ENCODE results near the gene CYLD.

CYLD gene

GRCh38 chr16:50731989-50732832 is 9.7 kb upstream of the CYLD start:
- Mint-ChIP-seq H3K4me1 (peaks cover 28% of the 10 kb centered on the region), H3K27me3 (ENCODE audit: low read depth) (peaks cover 4% of the 10 kb centered on the region), H3K4me3 (no peak overlapping the region), H3K27ac (peak overlapping the region in 1 of 3 experiments; percentile 43), H3K36me3 (ENCODE audit: low read depth) (no peaks in the 10 kb centered on the region), H3K9me3 (no peaks in the 10 kb centered on the region)
- TF ChIP-seq CTCF (IDR thresholded peaks at IDR 0.05; ENCODE audit: unreplicated experiment in 3 of 3), result no peak

GRCh38 chr16:50733468-50733867 is 8.4 kb upstream of the CYLD start:
- Mint-ChIP-seq H3K4me1 (peaks cover 28% of the 10 kb centered on the region), H3K27ac (no peak overlapping the region), H3K4me3 (no peak overlapping the region), H3K36me3 (ENCODE audit: low read depth) (no peaks in the 10 kb centered on the region), H3K9me3 (no peaks in the 10 kb centered on the region), H3K27me3 (ENCODE audit: low read depth) (peaks cover 9% of the 10 kb centered on the region)
- TF ChIP-seq CTCF (IDR thresholded peaks at IDR 0.05; ENCODE audit: unreplicated experiment in 3 of 3), result no peak

- H3K27me3 Mint-ChIP-seq (ENCODE audit: low read depth), result peaks cover 12% of the 10 kb centered on the region
- TF ChIP-seq CTCF (IDR thresholded peaks at IDR 0.05; ENCODE audit: unreplicated experiment in 3 of 3), result no peak
- H3K4me3 Mint-ChIP-seq, result no peak overlapping the region
- no peaks in the 10 kb centered on the region for H3K9me3 Mint-ChIP-seq
- H3K36me3 Mint-ChIP-seq (ENCODE audit: low read depth), result no peaks in the 10 kb centered on the region
- no peak overlapping the region for H3K27ac Mint-ChIP-seq
- H3K4me1 Mint-ChIP-seq, result peaks cover 28% of the 10 kb centered on the region
These were observed 6.2 kb upstream of the CYLD start for GRCh38 chr16:50735629-50736122.

GRCh38 chr16:50736448-50736847 is 5.4 kb upstream of the CYLD start:
- Mint-ChIP-seq H3K9me3 (no peaks in the 10 kb centered on the region), H3K27ac (no peak overlapping the region)
- no peak for TF ChIP-seq CTCF (IDR thresholded peaks at IDR 0.05; ENCODE audit: unreplicated experiment in 3 of 3)

GRCh38 chr16:50737420-50737959 is 4.4 kb upstream of the CYLD start:
- H3K4me3 Mint-ChIP-seq, result no peak overlapping the region
- no peaks in the 10 kb centered on the region for H3K36me3 Mint-ChIP-seq (ENCODE audit: low read depth)
- H3K27ac Mint-ChIP-seq, result no peak overlapping the region
- H3K4me1 Mint-ChIP-seq, result peaks cover 23% of the 10 kb centered on the region
- no peaks in the 10 kb centered on the region for H3K9me3 Mint-ChIP-seq
- TF ChIP-seq CTCF (IDR thresholded peaks at IDR 0.05; ENCODE audit: unreplicated experiment in 3 of 3), result no peak
- peaks cover 12% of the 10 kb centered on the region for H3K27me3 Mint-ChIP-seq (ENCODE audit: low read depth)

More at GRCh38 chr16:50736448-50736847, 5.4 kb upstream of the CYLD start:
- Mint-ChIP-seq H3K36me3 (ENCODE audit: low read depth) (no peaks in the 10 kb centered on the region), H3K4me3 (no peak overlapping the region), H3K4me1 (peaks cover 29% of the 10 kb centered on the region), H3K27me3 (ENCODE audit: low read depth) (peaks cover 12% of the 10 kb centered on the region)
